IMR-90 (cell line): ENCODE data around the gene PIGW. TPM values are rescaled to one million over a fixed set of nuclear protein-coding genes. Genes with fewer than 3 reads are reported as not detected.

Experiments used
- ATAC-seq: fragments of 200-7000 bp; cut with Tn5 transposase; 2 replicates; pipeline ENCODE4 v1.9.1; 2020; ENCODE audit warnings: low read depth, mild to moderate bottlenecking, moderate library complexity
- BruUV-seq: library from RNA; stranded (reverse); fragments of 400-500 nt; replicated peaks from 2 replicates; lab custom pipeline; 2021; lab: Mats Ljungman, UMichigan
- CTCF ChIA-PET: fragments of 300-600 bp; formaldehyde crosslinking; extraction: SDS; loops from one replicate; lab custom pipeline; 2021; ENCODE audit warnings: antibody characterized with exemption; lab: Yijun Ruan, JAX
- POLR2A ChIA-PET: fragments of 300-600 bp; sonication (Branson Sonifier 250); formaldehyde crosslinking; loops from one replicate; lab custom pipeline; 2022; ENCODE audit warnings: antibody characterized with exemption; ENCODE audit not compliant: unreplicated experiment; lab: Charles Lee
- DNase-seq: peaks from one replicate; pipeline ENCODE4 v3.0.0; 2013
- H2AFZ ChIP-seq: replicated peaks from 2 replicates; pipeline ENCODE3; 2013; ENCODE audit warnings: low read length, mild to moderate bottlenecking; ENCODE audit not compliant: poor library complexity
- H2AK5ac ChIP-seq: 2 replicates; pipeline ENCODE4 v1.6.1; 2013; ENCODE audit warnings: low read depth, low read length, inconsistent platforms
- H2AK9ac ChIP-seq: replicated peaks from 2 replicates; pipeline ENCODE3; 2013; ENCODE audit warnings: mild to moderate bottlenecking, low read depth, low read length, moderate library complexity; ENCODE audit not compliant: poor library complexity
- H2BK120ac ChIP-seq: 2 replicates; pipeline ENCODE4 v1.6.1; 2013; ENCODE audit warnings: low read depth, low read length, inconsistent platforms
- H2BK15ac ChIP-seq: 3 replicates; pipeline ENCODE4 v1.6.1; 2013; ENCODE audit warnings: low read depth, low read length, inconsistent platforms
- H2BK20ac ChIP-seq: 2 replicates; pipeline ENCODE4 v1.6.1; 2013; ENCODE audit warnings: low read depth, mild to moderate bottlenecking, inconsistent platforms, low read length, moderate library complexity
- H2BK5ac ChIP-seq: 2 replicates; pipeline ENCODE4 v1.6.1; 2013; ENCODE audit warnings: mild to moderate bottlenecking, low read depth, low read length, inconsistent platforms; ENCODE audit not compliant: poor library complexity, severe bottlenecking
- H3K14ac ChIP-seq: replicated peaks from 2 replicates; pipeline ENCODE4 v1.6.1; 2013; ENCODE audit warnings: low read depth, low read length, inconsistent platforms
- H3K18ac ChIP-seq: 2 replicates; pipeline ENCODE4 v1.6.1; 2013; ENCODE audit warnings: low read depth, low read length, control low read depth
- H3K23ac ChIP-seq: 2 replicates; pipeline ENCODE4 v1.6.1; 2013; ENCODE audit warnings: low read depth, low read length, inconsistent platforms
- H3K27ac ChIP-seq: 2 replicates; pipeline ENCODE4 v1.5.1; 2013; ENCODE audit warnings: mild to moderate bottlenecking, control low read depth, low read length; ENCODE audit not compliant: insufficient read depth
- H3K27me3 ChIP-seq: 2 replicates; pipeline ENCODE4 v1.6.1; 2013; ENCODE audit warnings: low read length; ENCODE audit not compliant: control insufficient read depth, insufficient read depth
- H3K36me3 ChIP-seq: 2 replicates; pipeline ENCODE4 v1.6.1; 2013; ENCODE audit warnings: low read length, mixed read lengths; ENCODE audit not compliant: control insufficient read depth, insufficient read depth
- H3K4ac ChIP-seq: 2 replicates; pipeline ENCODE4 v1.6.1; 2013; ENCODE audit warnings: low read depth, low read length, inconsistent platforms
- H3K4me1 ChIP-seq: 2 replicates; pipeline ENCODE4 v1.6.1; 2013; ENCODE audit warnings: low read length, mixed read lengths; ENCODE audit not compliant: control insufficient read depth, insufficient read depth
- H3K4me2 ChIP-seq: 2 replicates; pipeline ENCODE4 v1.6.1; 2013; ENCODE audit warnings: low read depth, mild to moderate bottlenecking, control low read depth, low read length, moderate library complexity
- H3K4me3 ChIP-seq: 2 replicates; pipeline ENCODE4 v1.5.1; 2013; ENCODE audit warnings: low read depth, mild to moderate bottlenecking, control low read depth, low read length, moderate library complexity; ENCODE audit not compliant: insufficient read depth
- H3K56ac ChIP-seq: 2 replicates; pipeline ENCODE4 v1.6.1; 2013; ENCODE audit warnings: low read length, inconsistent platforms; ENCODE audit not compliant: insufficient read depth; ENCODE audit errors: extremely low read depth
- H3K79me1 ChIP-seq, 2 experiments: 2 replicates each; pipeline ENCODE4 v1.6.1; 2013; ENCODE audit warnings: low read length in 2 of 2, inconsistent platforms in 1 of 2, low read depth in 1 of 2
- H3K9ac ChIP-seq: 2 replicates; pipeline ENCODE4 v1.6.1; 2013; ENCODE audit warnings: low read depth, low read length, control low read depth
- H3K9me1 ChIP-seq: 2 replicates; pipeline ENCODE4 v1.6.1; 2013; ENCODE audit warnings: low read length, inconsistent platforms; ENCODE audit not compliant: insufficient read depth
- H3K9me3 ChIP-seq: 2 replicates; pipeline ENCODE4 v1.6.1; 2013; ENCODE audit warnings: low read length; ENCODE audit not compliant: control insufficient read depth, insufficient read depth
- H4K20me1 ChIP-seq: 2 replicates; pipeline ENCODE4 v1.6.1; 2013; ENCODE audit warnings: low read length, inconsistent platforms; ENCODE audit not compliant: insufficient read depth
- H4K5ac ChIP-seq: 2 replicates; pipeline ENCODE4 v1.6.1; 2013; ENCODE audit warnings: mild to moderate bottlenecking, low read depth, low read length, control low read depth
- H4K8ac ChIP-seq, 2 experiments: 2 replicates each; pipeline ENCODE4 v1.6.1; 2013; ENCODE audit warnings: low read depth in 2 of 2, low read length in 2 of 2, control low read depth in 1 of 2, inconsistent platforms in 1 of 2
- H4K91ac ChIP-seq: 2 replicates; pipeline ENCODE4 v1.6.1; 2013; ENCODE audit warnings: low read depth, low read length, inconsistent platforms; ENCODE audit not compliant: insufficient read depth
- CTCF ChIP-seq: conservative IDR thresholded peaks from 2 replicates; pipeline ENCODE4 v1.5.1; 2012; ENCODE audit warnings: mild to moderate bottlenecking, low read depth, low read length, improper control_type of control experiment
- ELK1 ChIP-seq: fragments of 150-350 bp; IDR thresholded peaks from 2 replicates; pipeline ENCODE4 v1.6.1; 2016; ENCODE audit warnings: low read depth, mild to moderate bottlenecking, low read length, moderate library complexity, borderline replicate concordance
- WGBS, 2 experiments: methylation state at CpG; one replicate each; pipeline versions ENCODE4 v1.1.5 to v1.1.7; 2013; ENCODE audit warnings: missing lambda C conversion rate in 2 of 2; ENCODE audit not compliant: insufficient read length in 1 of 2; ENCODE audit errors: extremely low coverage in 2 of 2; 5-methylcytosine and 5-hydroxymethylcytosine counted together
- dilution Hi-C: fragments of 300-500 bp; cut with HindIII; formaldehyde crosslinking; loops from one replicate; pipeline ENCODE4 v1.14.3; 2018; ENCODE audit warnings: low sequenced_read_pairs; ENCODE audit not compliant: unreplicated experiment
- in situ Hi-C: fragments of 300-500 bp; cut with MboI; formaldehyde crosslinking; loops from 3 replicates; pipeline ENCODE4 v1.14.3; 2019; ENCODE audit warnings: low sequenced_read_pairs, inconsistent platforms, mixed read lengths
- intact Hi-C: fragments of 100-400 bp; cut with micrococcal nuclease; formaldehyde crosslinking; loops from 2 replicates; pipeline ENCODE4 v1.10.0; 2022
- polyA plus RNA-seq, 3 experiments: library from polyadenylated mRNA; depleted of rRNA; stranded (reverse); fragments of >200 nt; gene quantifications; 2 replicates each; pipeline ENCODE4 v1.2.3, GENCODE V29; 2012; ENCODE audit warnings: low replicate concordance in 1 of 3
- total RNA-seq: library from RNA; depleted of rRNA; stranded (reverse); fragments of >200 nt; gene quantifications from 2 replicates; pipeline ENCODE4 v1.2.3, GENCODE V29; 2012

PIGW gene
- total and polyA plus RNA-seq, 2 of the 4 experiments (the other 2 are of a cell fraction) = 4.5 to 5.5 TPM

GRCh38 chr17:36544044-36544306, 9.2 kb downstream of the PIGW start:
- Histone ChIP-seq H3K9me1 (no peaks in the 10 kb centered on the region), H3K9ac (peak overlapping the region; percentile 86), H3K9me3 (no peaks in the 10 kb centered on the region), H2BK120ac (peak overlapping the region; percentile 35; the same call in 1 of the 2 replicates), H3K79me1 (peaks cover 16 to 31% of the 10 kb centered on the region in 2 experiments; a peak in 3 of 4 replicates), H3K18ac (no peak overlapping the region; the same call in 1 of the 2 replicates), H3K4me1 (no peaks in the 10 kb centered on the region; the same call in 1 of the 2 replicates), H4K8ac (peak overlapping the region; percentile 77 to 92), H3K23ac (peak overlapping the region; percentile 95), H3K27ac (peak overlapping the region; percentile 91), H2BK15ac (no peak overlapping the region), H3K27me3 (no peaks in the 10 kb centered on the region), H4K91ac (peak overlapping the region; percentile 89), H3K4me3 (peak overlapping the region; percentile 97), H4K5ac (peak overlapping the region; percentile 35), H3K14ac (peak overlapping the region; percentile 96), H3K4me2 (peak overlapping the region; percentile 65), H3K36me3 (peaks cover 2% of the 10 kb centered on the region; the same call in 1 of the 2 replicates), H2BK20ac (no peak overlapping the region), H3K4ac (peak overlapping the region; percentile 93), H2BK5ac (peak overlapping the region; percentile 88), H2AK9ac (peak overlapping the region; percentile 97), H4K20me1 (peaks cover 35% of the 10 kb centered on the region), H2AFZ (peak overlapping the region; percentile 97), H2AK5ac (peak overlapping the region; percentile 58), H3K56ac (peak overlapping the region; percentile 85)
- in situ Hi-C loops = no loop called here
- 0% methylated on average over 6 of the region's 10 CpGs; no CpG with 5 or more reads in 1 of the 2 experiments for WGBS, 2 experiments
- peak; percentile 1 for ATAC-seq
- ChIA-PET POLR2A (no interaction called here), CTCF (interaction anchor here (0.6 kb wide), 1 partner anchor 1287 kb away, joined by 8 read pairs; no protein-coding TSS in a partner anchor)
- intact Hi-C loops = loop anchor here (1.0 kb wide), 1 partner anchor 9 kb away; no protein-coding TSS in a partner anchor
- no TSS peak for BruUV-seq
- peak; percentile 55 for DNase-seq
- dilution Hi-C loops = no loop called here
- peak; percentile 20; the same call in 1 of the 2 replicates for TF ChIP-seq CTCF
- no peak for TF ChIP-seq ELK1
